ENCODE measurements around the gene SAG. TPM values are rescaled to one million over a fixed set of nuclear protein-coding genes. Genes with fewer than 3 reads are reported as not detected.
A peak's percentile ranks its signal among the peaks of the same experiment; 100 is the strongest.
"Not testable (repeated sequence)": the region's sequence is repeated elsewhere in the genome, so short reads cannot be mapped to it uniquely, and the experiment has no call there.

The SAG gene
- total RNA-seq, 3 donors from 2014 or later, result 0.63 TPM; not detected in 2

DNA sequence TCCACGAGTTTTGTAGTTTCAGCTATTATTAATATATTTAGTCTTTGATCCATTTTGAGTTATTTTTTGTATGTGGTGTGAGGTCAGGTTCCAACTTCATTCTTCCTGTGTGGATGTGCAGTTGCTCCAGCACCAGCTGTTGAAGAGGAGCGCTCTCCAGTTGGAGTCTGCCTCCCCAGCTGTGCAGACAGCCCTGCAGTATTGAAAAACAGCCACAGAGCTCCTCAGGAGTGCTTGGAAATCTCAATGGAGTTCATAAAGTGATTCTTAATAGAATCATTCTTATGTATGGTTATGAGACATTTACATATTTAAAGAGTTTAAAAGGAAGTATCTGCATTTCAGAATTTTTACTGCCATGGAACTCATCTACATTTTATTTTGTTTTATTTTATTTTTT, 64.0 kb downstream of the SAG start:
- no peak for ATAC-seq
- no peak overlapping the region for H3K4me3 ChIP-seq
- DNase-seq, result no peak
- intact Hi-C loops (cut with DNase I, micrococcal nuclease), result no loop called here
- peaks cover 19% of the 10 kb centered on the region for H3K4me1 ChIP-seq (ENCODE audit: low read depth)
- no peaks in the 10 kb centered on the region for H3K9me3 ChIP-seq
- TF ChIP-seq, protein P1, sequence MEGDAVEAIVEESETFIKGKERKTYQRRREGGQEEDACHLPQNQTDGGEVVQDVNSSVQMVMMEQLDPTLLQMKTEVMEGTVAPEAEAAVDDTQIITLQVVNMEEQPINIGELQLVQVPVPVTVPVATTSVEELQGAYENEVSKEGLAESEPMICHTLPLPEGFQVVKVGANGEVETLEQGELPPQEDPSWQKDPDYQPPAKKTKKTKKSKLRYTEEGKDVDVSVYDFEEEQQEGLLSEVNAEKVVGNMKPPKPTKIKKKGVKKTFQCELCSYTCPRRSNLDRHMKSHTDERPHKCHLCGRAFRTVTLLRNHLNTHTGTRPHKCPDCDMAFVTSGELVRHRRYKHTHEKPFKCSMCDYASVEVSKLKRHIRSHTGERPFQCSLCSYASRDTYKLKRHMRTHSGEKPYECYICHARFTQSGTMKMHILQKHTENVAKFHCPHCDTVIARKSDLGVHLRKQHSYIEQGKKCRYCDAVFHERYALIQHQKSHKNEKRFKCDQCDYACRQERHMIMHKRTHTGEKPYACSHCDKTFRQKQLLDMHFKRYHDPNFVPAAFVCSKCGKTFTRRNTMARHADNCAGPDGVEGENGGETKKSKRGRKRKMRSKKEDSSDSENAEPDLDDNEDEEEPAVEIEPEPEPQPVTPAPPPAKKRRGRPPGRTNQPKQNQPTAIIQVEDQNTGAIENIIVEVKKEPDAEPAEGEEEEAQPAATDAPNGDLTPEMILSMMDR (IDR thresholded peaks at IDR 0.05), result no peak
- no peaks in the 10 kb centered on the region for H3K36me3 ChIP-seq (ENCODE audit: low read depth)

DNA sequence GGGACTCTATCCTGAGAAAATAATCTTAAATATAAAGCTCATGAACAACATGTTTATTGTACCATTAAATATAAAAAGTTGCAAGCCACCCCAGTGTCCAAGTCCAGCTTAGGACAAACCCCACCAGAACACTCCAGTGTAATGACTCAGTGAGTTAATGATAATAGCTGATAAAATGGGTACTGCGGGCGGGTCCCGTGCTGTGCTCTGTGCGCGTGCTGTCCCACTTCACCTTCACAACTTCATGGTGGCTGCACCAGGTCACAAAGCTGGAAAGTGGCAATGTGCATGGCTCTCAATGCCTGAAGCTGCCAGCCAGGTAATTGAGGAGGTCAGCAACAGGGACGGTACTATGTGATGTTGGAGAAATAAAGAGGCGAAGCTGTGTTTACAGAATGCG, 65.2 kb downstream of the SAG start:
- DNase-seq, result no peak
- peaks cover 19% of the 10 kb centered on the region for H3K4me1 ChIP-seq (ENCODE audit: low read depth)
- H3K36me3 ChIP-seq (ENCODE audit: low read depth), result no peaks in the 10 kb centered on the region
- TF ChIP-seq, protein P1 (IDR thresholded peaks at IDR 0.05), result no peak
- no peak overlapping the region for H3K4me3 ChIP-seq
- ATAC-seq, result peak; percentile 63
- no peaks in the 10 kb centered on the region for H3K9me3 ChIP-seq
- intact Hi-C loops (cut with DNase I, micrococcal nuclease), result no loop called here

DNA sequence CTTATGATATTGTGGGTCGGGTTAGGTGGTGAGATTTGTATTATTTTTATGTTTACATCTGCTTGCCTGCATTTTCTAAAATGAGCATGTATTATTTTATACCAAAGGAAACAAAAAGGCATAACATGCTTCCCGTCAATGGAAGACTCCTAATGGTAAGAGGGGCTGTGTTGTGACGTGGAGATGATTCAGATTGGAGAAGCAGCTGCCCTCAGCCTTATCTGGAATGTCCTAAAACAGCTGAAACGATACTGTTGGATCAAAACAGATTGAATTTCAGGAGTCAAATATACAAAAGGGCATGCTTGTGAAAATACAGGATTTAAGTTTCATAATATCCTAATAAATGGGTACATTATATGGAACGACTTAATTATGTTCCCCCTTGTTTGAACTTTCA, 65.7 kb downstream of the SAG start:
- ATAC-seq, result no peak
- no peak for DNase-seq
- no peaks in the 10 kb centered on the region for H3K9me3 ChIP-seq
- intact Hi-C loops (cut with DNase I, micrococcal nuclease), result no loop called here
- no peaks in the 10 kb centered on the region for H3K36me3 ChIP-seq (ENCODE audit: low read depth)
- TF ChIP-seq, protein P1 (IDR thresholded peaks at IDR 0.05), result no peak
- H3K4me1 ChIP-seq (ENCODE audit: low read depth), result peaks cover 19% of the 10 kb centered on the region
- no peak overlapping the region for H3K4me3 ChIP-seq

DNA sequence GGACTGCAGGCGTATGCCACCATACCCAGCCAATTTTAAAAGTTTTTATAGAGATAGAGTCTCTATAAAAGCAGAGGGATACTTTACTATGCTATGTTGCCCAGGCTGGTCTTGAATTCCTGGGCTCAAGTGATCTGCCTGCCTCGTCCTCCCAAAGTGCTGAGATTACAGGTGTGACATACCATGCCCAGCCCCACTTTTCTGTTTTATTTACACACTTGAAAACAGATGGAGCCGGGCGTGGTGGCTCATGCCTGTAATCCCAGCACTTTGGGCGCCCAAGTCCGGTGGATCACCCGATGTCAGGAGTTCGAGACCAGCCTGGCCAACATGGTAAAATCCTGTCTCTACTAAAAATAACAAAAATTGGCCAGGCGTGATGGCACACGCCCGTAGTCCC, 67.2 kb downstream of the SAG start:
- peak; percentile 25 for ATAC-seq
- H3K4me3 ChIP-seq; H3K36me3 ChIP-seq (ENCODE audit: low read depth); intact Hi-C loops (cut with DNase I, micrococcal nuclease); H3K9me3 ChIP-seq: not testable (repeated sequence)
- peak in 1 of 3 donors; percentile 42 for DNase-seq
- H3K4me1 ChIP-seq (ENCODE audit: low read depth), result peaks cover 19% of the 10 kb centered on the region

DNA sequence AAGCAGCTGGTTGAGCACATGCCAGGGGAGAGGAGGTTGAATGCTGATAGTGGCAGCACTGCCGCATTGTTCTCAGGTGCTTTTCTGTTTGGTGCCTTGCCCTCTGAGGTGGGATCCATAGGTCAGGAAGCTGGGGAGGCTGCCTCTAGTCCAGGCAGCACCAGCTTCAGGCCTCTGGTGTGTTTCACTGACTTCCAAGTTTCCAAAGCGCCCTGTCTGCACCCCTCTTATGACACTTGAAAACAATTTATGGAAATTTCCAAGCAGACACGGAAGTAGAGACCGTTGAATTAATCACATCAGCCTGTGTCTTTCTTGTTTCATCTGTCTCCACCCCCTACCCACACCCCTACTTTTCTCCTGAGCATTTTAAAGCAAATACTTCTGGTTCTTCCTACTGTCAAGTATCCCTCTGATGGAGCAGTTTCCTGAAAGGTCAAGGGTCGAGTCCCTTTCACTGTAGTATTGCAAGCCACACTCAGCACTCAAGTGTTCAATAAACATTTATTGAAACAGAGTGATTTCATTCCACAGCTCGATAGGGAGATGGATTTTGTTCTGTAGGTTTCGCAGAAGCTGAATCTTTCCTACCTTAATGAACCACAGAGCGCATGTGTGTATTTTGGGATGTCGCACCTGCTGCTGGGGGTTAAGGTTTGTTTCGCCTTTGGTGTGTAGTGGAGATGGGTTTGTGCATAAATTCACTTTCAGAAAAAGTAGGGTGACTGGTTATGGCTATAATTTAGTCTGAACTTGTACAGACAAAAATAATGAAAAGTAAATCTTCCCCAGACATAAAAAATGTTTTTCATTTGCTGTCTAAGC, 68.1 kb downstream of the SAG start:
- ATAC-seq, result peak; percentile 47
- intact Hi-C loops (cut with DNase I, micrococcal nuclease), result no loop called here
- TF ChIP-seq, protein P1 (IDR thresholded peaks at IDR 0.05), result no peak

DNA sequence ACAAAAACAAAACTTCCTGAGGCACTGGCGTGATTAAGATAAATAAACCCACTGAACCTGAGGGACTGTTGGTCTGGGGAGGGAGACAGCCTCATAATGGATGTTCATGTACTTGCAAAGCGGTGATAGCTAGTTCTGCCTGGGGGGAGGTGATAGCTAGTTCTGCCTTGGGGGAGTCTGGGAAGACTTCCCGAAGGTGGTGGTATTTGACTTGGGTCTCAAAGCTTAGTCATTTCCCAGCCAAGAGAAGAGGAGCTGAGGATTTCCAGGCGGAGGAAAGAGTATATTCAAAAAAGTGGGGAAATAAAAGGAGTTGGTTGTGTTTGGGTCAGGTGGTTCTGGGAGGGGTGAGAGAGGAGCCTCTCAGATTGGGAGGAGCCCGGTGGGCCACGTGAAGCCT, 71.4 kb downstream of the SAG start:
- no peak for ATAC-seq
- TF ChIP-seq, protein P1 (IDR thresholded peaks at IDR 0.05), result no peak
- intact Hi-C loops (cut with DNase I, micrococcal nuclease), result no loop called here
- no peaks in the 10 kb centered on the region for H3K9me3 ChIP-seq
- no peak for DNase-seq
- no peak overlapping the region for H3K4me3 ChIP-seq
- peaks cover 19% of the 10 kb centered on the region for H3K4me1 ChIP-seq (ENCODE audit: low read depth)
- no peaks in the 10 kb centered on the region for H3K36me3 ChIP-seq (ENCODE audit: low read depth)

More for the DNA sequence above, 68.1 kb downstream of the SAG start:
- no peaks in the 10 kb centered on the region for H3K9me3 ChIP-seq
- peaks cover 19% of the 10 kb centered on the region for H3K4me1 ChIP-seq (ENCODE audit: low read depth)
- no peak for DNase-seq
- no peaks in the 10 kb centered on the region for H3K36me3 ChIP-seq (ENCODE audit: low read depth)
- no peak overlapping the region for H3K4me3 ChIP-seq

Measured in mucosa of descending colon (tissue), 3 donors.